Measurements from ENCODE around the gene RNPC3.

Gene RNPC3

GRCh38 chr1:103525607-103526507, at the start of gene RNPC3 (continued):
- TF ChIP-seq ZNF580 (tag by site-specific recombination; IDR thresholded peaks at IDR 0.05) (no peak), PRDM10 (tag by site-specific recombination; IDR thresholded peaks at IDR 0.05) (peak; percentile 78), KLF16 (tag by site-specific recombination; IDR thresholded peaks at IDR 0.05) (peak; percentile 70), ZNF768 (tag by site-specific recombination; IDR thresholded peaks at IDR 0.05) (no peak), PRDM4 (tag by site-specific recombination; IDR thresholded peaks at IDR 0.05) (no peak), ZNF362 (tag by site-specific recombination; IDR thresholded peaks at IDR 0.05) (peak; percentile 72), ZFP37 (tag by site-specific recombination; IDR thresholded peaks at IDR 0.05) (0 out of 2 replicates have a peak, but pooled peaks have one; percentile 26), IKZF3 (tag by site-specific recombination; IDR thresholded peaks at IDR 0.05) (peak; percentile 70), ZNF561 (tag by site-specific recombination; IDR thresholded peaks at IDR 0.05; ENCODE audit: borderline replicate concordance) (peak; percentile 99), SP7 (tag by site-specific recombination; IDR thresholded peaks at IDR 0.05) (peak; percentile 38; the same call in 1 of the 2 replicates), INSM2 (tag by site-specific recombination; IDR thresholded peaks at IDR 0.05) (peak; percentile 59; the same call in 1 of the 2 replicates), ELK4 (IDR thresholded peaks at IDR 0.05; ENCODE audit: borderline replicate concordance, low read depth, low read length) (no peak), ZNF112 (tag by site-specific recombination; IDR thresholded peaks at IDR 0.05) (no peak), PRDM6 (tag by site-specific recombination; IDR thresholded peaks at IDR 0.05) (no peak), ZNF704 (tag by site-specific recombination; IDR thresholded peaks at IDR 0.05) (no peak), REST (tag by site-specific recombination; IDR thresholded peaks at IDR 0.05) (peak; percentile 29; the same call in 1 of the 2 replicates), GLIS1 (tag by site-specific recombination; IDR thresholded peaks at IDR 0.05) (no peak), ZNF211 (tag by site-specific recombination; IDR thresholded peaks at IDR 0.05; ENCODE audit: low read depth) (no peak), ZBTB8A (tag by site-specific recombination; IDR thresholded peaks at IDR 0.05) (no peak), ZNF169 (tag by site-specific recombination; IDR thresholded peaks at IDR 0.05) (no peak)

Measured in HEK293 (cell line).